ENCODE measurements around the gene BARHL2. TPM values are rescaled to one million over a fixed set of nuclear protein-coding genes. Genes with fewer than 3 reads are reported as not detected.

The BARHL2 gene
- total RNA-seq, 1 donor from 2014 or later = not detected

DNA sequence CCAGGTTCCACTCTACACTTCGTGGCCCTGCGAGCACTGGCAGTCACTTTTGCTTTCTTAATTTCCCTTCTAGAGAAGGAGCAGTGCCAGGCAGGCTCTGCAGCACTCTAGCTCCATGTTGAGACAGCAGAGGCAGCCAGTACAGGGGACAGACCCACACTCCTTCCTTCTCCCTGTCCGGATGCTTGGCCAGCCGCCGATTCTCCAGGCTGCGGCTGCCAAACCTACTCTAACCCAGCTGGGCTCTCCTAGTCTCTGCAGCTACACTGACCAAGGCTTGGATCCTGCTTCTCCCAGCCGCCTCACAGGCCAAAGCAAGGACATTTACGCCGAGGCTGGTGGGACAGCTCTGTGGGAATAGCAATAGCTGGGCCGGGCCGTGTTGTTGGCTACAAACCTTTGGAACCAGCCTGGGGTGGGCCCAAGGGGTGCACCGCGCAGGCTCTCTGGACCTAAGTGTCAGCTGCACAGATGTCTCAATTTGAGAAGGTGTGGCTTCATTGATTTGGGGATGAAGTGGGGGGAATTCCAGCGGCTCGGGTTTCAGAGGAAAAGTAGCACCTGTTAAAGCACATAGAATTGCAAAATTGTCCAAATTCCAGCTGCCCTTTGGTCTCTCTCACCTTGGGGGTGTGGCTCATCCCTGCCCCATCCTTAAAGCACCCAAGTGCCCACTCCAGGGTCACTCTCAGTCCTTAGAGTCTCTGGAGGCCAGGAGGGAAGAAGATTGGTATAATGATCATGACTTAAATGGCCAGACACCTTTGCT lies 3.2 kb downstream of the BARHL2 start:
- Histone ChIP-seq H3K9me3 (no peaks in the 10 kb centered on the region), H3K36me3 (no peaks in the 10 kb centered on the region), H3K27ac (no peak overlapping the region), H3K27me3 (peaks cover 27% of the 10 kb centered on the region), H3K4me3 (no peak overlapping the region), H3K4me1 (peaks cover 14% of the 10 kb centered on the region)
- peak in 1 of 2 donors; percentile 84 for DNase-seq (ENCODE audit: extremely low spot score in 2 of 2)
- intact Hi-C loops (cut with DNase I) = no loop called here
- TF ChIP-seq POLR2AphosphoS5 (IDR thresholded peaks at IDR 0.05; ENCODE audit: insufficient read depth in 1 of 2, low read depth in 1 of 2) = no peak
- TF ChIP-seq POLR2A (IDR thresholded peaks at IDR 0.05) = no peak
- TF ChIP-seq, protein P1, sequence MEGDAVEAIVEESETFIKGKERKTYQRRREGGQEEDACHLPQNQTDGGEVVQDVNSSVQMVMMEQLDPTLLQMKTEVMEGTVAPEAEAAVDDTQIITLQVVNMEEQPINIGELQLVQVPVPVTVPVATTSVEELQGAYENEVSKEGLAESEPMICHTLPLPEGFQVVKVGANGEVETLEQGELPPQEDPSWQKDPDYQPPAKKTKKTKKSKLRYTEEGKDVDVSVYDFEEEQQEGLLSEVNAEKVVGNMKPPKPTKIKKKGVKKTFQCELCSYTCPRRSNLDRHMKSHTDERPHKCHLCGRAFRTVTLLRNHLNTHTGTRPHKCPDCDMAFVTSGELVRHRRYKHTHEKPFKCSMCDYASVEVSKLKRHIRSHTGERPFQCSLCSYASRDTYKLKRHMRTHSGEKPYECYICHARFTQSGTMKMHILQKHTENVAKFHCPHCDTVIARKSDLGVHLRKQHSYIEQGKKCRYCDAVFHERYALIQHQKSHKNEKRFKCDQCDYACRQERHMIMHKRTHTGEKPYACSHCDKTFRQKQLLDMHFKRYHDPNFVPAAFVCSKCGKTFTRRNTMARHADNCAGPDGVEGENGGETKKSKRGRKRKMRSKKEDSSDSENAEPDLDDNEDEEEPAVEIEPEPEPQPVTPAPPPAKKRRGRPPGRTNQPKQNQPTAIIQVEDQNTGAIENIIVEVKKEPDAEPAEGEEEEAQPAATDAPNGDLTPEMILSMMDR (IDR thresholded peaks at IDR 0.05) = no peak

DNA sequence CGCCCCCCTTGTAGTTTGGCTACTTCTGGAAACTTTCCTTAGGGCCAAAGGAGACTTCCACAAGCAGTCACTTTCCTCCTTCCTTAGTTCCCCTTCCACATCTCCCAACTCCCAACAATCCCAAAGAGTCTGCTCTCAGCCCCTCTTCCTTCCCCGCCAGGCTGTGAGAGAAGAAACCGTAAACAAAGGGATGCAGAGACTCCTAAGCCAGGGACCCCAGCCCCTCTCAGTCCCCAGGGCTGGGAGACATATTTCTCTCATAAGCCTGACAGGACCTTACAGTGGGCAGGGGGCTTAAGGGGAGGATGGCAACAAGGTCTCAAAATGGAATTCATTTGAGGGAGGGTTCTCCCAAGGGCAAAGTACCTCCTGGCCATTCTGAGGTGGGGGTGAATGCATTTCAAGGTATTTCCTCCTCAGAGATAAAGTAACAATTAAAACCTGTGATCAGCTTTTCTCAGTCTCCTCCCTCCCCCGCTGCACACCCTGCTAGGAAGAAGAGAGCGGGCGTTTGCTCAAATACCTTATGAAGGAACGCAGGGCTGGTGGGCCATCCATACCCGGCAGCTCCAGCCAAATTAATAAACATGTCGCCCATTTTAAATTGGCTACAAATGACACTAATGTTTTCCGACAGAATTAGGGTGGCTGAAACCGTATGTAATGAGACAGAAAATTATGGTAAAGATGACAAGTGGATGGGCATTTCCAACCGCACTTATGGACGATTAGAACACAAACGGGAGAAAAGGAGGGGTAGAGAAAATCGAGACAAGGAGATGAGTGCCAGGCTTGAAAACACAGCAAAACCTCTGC lies 4.0 kb downstream of the BARHL2 start:
- H3K9me3 ChIP-seq = no peaks in the 10 kb centered on the region
- DNase-seq (ENCODE audit: extremely low spot score in 2 of 2) = no peak
- H3K4me3 ChIP-seq = no peak overlapping the region
- no peak overlapping the region for H3K27ac ChIP-seq
- H3K36me3 ChIP-seq = no peaks in the 10 kb centered on the region
- intact Hi-C loops (cut with DNase I) = no loop called here
- TF ChIP-seq POLR2A (IDR thresholded peaks at IDR 0.05) (no peak), POLR2AphosphoS5 (IDR thresholded peaks at IDR 0.05; ENCODE audit: insufficient read depth in 1 of 2, low read depth in 1 of 2) (no peak)
- TF ChIP-seq, protein P1 (IDR thresholded peaks at IDR 0.05) = no peak
- peaks cover 6% of the 10 kb centered on the region for H3K4me1 ChIP-seq
- H3K27me3 ChIP-seq = peaks cover 32% of the 10 kb centered on the region

DNA sequence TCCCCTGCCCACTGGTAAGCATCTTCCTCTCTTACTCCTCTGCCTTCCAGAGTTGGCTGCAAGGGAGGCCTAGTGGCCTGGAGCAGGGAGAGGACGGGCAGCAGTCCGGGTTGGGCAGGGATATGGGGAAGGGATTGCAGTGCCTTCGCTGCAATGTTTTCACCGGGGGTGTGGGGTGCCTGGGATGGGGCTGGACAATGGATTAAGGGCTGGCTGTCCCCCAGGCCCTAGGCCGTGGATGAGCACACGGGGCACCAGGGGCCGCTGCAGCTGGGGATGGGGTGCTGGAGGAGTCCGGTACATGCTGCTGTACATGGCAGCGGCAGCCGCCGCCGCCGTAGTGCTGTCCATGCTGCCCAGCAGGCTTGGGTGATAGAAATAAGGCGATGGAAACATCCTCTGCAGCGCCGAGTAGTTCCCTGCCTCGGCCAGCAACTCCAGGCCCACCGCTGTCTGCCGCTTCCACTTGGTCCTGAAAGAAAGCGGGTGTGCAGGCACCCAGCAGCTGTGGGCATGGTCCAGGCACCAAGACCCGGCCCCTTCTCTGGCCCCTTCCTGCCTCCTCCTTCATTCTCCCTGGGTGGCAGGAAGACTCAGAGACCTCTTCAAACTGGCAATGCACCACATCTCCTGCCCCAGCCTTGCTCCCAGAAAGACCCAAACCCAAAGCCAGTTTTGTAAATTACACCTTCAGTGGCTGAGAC lies 4.8 kb downstream of the BARHL2 start:
- no peaks in the 10 kb centered on the region for H3K36me3 ChIP-seq
- peak in 1 of 2 donors; percentile 92 for DNase-seq (ENCODE audit: extremely low spot score in 2 of 2)
- no peaks in the 10 kb centered on the region for H3K9me3 ChIP-seq
- H3K27me3 ChIP-seq = peaks cover 37% of the 10 kb centered on the region
- intact Hi-C loops (cut with DNase I) = no loop called here
- no peak overlapping the region for H3K4me3 ChIP-seq
- peaks cover 7% of the 10 kb centered on the region for H3K4me1 ChIP-seq
- no peak for TF ChIP-seq POLR2A (IDR thresholded peaks at IDR 0.05)
- H3K27ac ChIP-seq = no peak overlapping the region

DNA sequence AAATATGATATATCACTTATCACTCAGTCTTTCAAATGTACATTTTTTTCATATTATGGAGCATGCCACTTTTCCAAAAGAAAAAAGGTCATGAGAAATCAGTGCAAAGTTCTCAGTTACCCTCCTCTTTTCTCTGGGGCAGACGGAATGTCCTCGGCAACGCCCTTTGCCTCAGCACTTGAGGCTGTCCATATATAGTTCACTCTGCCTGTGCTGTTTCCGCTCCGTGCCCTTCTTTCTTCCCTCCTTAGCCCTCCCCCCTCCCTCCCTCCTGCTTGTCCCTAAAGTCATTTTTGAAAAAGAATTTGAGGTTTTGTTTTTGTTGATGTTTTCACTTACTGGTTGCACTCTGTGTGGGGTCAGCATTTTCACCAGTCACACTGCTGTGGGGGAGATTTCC lies 5.4 kb downstream of the BARHL2 start:
- no peak for DNase-seq (ENCODE audit: extremely low spot score in 2 of 2)
- Histone ChIP-seq H3K4me1 (peaks cover 13% of the 10 kb centered on the region), H3K36me3 (no peaks in the 10 kb centered on the region), H3K27me3 (peaks cover 36% of the 10 kb centered on the region), H3K4me3 (no peak overlapping the region), H3K9me3 (no peaks in the 10 kb centered on the region), H3K27ac (no peak overlapping the region)
- intact Hi-C loops (cut with DNase I) = no loop called here
- TF ChIP-seq POLR2A (IDR thresholded peaks at IDR 0.05) (no peak), POLR2AphosphoS5 (IDR thresholded peaks at IDR 0.05; ENCODE audit: insufficient read depth in 1 of 2, low read depth in 1 of 2) (no peak)
- TF ChIP-seq, protein P1 (IDR thresholded peaks at IDR 0.05) = no peak
